Measurements from ENCODE around the gene MORN4.
A peak's percentile ranks its signal among the peaks of the same experiment; 100 is the strongest.
"Not testable (repeated sequence)": the region's sequence is repeated elsewhere in the genome, so short reads cannot be mapped to it uniquely, and the experiment has no call there.

MORN4 gene

DNA sequence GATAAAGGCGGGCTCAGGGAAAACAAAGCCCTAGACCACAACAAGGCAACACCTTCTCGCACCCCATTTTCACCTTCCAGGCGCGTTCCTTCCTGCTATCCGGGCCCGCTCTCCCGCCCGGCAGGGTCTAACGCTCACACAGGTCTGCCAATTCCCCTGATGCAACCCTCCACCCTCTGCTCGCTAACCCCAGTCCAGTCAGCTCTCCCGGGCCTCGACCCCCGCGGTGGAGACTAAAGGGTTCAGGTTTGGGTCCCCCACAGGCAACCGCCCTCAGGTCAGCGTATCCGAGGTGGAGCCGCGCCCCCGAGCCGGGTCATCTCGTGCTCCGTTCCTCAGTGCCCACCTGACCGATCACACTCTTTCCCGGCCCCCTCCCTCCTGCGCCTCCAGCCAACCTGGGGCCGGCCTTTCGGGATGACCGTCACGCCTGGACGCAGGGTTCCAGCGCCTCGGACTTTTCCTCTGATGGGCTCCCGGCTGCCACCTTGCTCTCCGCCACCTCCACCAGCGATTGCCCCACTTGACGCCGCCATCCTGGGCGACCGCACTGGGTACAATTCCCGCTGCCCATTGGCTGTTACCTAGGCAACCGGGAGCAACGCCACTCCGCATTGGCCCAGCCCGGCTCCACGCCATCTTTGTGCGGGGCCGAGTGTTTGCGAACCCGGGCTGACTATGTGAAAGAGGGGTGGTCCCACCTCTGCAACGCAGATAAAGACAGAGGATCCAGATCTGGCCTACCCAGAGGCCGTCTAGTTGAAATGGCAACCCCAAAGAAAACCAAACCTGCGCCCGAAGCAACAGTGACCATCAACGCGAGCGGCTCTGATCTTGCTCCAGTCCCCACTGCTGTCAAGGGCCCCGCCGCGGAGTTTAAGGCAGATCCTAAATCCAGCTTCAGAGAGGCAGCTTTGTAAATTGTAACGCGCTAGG lies at the start of gene MORN4:
Gene MORN4, minus strand, starts transcription at position 552 of the 936 bp plus-strand sequence. CDS start 13,847 bp downstream, outside the sequence.
- peak; percentile 92 for DNase-seq

DNA sequence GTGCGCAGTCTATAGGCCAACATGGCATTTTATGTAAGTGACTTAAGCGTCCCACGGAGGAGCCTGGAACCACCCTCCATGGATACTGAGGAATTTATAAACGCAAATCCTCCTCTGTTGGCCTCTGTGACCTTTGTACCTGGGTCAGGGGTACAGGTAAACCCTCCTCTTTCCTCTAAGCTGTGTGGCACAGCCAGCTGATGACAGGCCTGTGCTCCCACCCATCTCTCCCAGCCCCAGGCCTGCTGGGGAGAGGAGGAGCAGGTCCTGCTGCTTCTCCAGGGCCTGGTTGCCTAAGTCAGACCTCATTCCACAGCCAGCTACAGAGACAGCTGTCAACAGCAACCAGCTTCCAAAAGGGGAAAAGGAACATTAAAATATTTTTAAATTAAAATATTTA lies 48.7 kb upstream of the MORN4 start:
- no peak for DNase-seq

DNA sequence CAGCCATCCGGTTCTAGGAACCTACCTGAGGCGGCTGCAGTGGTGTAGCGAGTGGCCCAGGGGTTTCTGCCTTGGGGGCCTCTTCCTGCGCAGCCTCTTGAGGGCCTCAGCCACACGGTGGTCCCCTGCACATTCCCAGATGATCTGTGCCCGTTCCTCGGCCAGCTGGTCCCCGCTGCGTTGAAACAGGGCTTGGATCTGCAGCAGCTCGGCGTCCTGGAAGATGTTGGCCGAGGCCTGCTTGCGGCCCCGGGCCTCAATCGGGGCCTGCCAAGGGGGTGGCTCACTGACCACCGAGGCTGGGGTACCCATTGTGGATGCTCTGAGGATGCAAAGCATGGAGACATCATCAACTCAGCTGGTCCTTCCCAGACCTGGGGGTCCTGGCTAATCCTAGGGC lies 46.3 kb upstream of the MORN4 start:
- no peak for DNase-seq

DNA sequence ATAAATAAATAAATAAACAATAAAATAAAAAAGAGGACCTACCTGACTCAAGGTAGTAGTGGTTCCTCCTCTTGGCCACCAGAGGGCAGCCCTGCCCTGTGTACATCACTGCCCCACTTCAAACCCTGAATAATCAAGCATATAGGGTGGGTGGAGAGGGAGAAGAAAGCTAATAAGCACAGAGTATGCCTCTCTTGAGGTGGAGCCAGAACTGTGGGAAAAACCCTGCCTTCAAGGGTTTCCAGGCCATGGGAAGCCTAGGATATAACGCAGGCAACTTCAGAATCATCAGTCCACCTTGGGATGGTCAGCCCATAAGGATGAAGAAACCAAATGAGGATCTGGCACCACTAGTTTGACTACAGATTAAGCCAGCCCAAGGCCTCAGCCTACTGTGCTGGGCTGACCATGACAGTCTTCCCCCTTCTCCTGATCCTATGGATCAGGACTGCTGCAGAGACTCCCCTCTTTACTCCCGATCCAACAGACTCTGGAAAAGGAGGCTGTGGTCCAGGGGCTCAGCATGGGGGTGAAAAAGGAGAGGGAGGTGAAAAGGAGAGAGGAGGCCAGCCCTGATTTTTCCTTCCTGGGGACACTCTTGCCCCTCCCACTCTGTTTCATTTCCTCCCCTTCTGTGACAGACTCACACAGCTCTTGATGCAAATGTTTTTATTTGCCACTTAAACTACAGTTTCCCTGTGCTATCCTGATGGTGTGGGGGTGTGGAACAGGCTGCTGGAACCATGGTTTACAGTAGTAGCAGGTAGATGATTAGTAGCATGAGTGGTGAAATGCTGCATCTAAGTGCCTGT lies 43.7 kb upstream of the MORN4 start:
- DNase-seq: peak; percentile 53

DNA sequence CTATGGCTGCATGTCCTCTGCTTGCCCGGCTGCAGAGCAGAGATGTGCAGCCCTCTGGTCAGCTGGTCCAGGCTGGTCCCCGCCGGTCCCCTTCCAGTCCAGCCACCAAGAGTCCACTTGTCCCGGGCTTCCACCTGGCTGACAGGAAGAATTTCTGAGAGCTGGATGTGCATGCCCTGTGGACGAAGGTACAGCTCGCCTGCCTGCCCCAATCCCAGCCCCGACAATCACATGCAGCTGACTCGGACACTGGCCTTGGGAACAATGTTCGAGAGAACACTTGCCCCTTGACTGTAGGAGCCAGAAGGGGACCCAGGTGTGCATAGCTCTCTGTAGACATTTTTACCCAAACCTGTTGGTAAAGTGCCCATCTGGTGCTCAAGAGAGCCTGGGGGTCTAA lies 41.9 kb upstream of the MORN4 start:
- DNase-seq: no peak

DNA sequence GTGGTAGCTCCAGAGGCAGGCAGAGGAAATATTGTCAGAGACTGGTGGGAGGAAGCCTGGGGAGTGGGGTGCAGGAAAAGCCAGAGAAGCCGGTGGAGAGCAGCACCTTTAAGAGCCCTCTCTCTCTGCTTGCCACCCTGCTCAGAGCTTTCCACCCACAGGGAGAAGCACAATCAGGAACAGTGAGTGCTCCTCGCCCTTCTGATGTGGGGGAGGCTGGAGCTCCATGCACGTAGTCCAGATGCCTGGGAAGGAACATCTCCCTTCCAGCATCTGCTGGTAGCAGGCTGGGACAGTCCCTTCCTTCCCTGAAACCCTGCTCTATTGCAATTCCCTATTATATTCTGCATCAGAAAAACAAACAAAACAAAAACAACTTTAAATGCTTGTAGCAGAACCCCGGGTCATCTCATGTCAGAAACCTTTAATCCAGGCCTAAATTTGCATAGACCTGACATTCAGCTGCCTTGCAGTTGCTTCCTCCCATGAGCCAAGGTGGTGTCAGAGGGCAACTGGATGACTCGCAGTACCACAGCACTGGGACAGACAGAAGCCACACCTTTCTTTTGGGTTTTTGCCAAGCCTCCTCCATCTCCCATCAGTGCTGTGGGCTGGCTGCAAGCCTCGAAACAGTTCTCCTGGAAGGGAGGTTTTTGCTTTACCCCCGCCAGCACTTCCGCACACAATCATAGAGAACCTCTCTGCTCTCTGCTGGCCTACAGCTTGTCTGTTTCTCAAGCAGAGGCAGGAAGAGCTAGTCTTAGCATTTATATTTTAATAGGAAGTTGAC lies 40.6 kb upstream of the MORN4 start:
- DNase-seq: peak; percentile 39

DNA sequence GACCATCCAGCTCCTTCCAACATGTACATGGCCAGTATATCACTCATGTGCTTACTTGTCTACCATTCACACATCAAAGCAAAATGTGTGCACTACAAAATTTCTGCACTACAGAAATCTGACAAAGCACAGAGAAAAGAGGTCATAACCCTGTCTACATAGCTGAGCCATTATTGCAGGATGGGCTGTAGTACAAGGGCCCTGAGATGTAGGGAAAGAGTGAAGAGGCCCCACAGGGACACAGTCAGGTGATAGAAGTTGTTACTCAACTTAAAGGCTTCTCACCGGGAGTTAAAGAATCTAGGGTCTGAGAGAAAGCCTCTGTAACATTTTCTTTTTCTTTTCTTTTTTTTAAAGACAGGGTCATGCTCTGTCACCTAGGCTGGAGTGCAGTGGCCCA lies 36.3 kb upstream of the MORN4 start:
- no peak for DNase-seq

DNA sequence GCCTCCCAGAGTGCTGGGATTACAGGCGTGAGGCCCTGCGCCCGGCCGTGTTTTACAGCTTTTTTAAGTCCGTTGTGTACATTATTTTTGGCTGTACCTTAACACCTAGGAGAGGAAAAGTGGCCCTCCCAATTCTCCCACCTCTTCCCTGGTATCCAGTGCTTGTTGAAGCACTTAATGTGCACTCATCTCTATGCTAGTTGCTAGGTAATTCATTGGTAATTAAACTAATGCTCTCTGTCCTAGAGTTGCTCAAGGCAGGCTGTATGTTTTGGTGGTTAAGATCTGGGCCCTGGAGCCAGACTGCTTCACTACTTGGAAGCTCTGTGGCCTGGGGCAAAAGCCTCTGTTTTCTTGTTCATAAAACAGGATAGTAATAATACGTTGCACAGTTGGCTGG lies 34.2 kb upstream of the MORN4 start:
- DNase-seq: no peak

DNA sequence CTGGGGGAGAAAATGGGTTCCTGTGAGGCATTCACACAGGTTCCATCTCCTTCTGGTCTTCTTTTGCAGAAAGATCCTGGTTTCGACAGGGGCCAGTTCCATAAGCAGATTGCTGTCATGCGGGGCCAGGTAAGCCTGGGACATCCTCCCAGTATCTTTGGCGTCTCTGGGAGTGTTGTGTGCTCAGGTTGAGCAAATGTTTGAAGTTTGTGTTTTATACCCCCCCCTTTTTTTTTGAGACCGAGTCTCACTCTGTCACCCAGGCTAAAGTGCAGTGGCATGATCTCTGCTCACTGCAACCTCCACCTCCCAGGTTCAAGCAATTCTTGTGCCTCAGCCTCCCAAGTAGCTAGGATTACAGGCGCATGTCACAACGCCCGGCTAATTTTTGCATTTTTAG lies 33.7 kb upstream of the MORN4 start:
- DNase-seq: no peak

DNA sequence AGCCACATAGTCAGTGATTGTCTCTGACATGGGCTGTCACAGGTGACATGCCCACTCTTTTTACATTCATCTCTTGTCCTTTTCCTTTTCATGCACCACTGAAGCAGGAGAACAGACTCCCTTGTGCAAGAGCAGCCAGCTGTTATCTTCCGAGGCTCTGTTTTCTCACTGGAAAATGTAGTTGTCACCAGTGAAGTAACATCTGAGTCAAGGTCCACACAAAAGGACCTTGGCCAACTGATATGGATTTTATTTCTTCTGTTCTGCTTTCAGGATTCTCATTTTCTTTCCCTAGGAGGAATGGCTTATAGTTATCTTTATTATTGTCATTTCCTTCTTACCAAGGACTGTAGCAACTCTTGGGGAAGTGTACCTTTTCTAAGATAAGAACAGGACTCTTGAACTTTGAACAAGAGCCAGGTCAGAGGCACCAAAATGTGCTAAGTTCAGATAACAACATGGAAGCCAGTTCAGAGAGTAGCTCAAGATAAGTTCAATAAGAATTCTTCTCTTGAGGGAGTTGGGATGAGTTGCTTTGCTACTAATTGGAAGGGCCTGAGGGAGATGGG lies 31.1 kb upstream of the MORN4 start:
- DNase-seq: no peak

DNA sequence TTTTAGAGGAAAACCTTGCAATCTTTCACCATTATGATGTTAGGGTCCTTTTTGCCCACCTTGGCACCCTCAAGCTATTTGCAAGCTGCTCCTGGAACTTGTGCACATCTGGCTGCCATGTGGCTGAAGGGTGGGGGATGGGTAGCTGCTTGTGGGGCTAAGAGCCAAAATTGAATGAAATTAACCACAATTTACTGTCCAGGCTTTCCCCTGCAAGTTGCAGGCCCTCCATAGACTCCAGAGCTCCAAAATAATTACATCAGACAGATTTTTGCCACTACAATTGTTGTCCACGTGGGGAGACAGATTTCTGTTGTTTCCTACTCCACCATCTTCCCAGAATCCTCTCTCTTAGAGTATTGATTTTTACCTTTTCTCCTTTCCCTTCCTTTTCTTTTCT lies 26.3 kb upstream of the MORN4 start:
- DNase-seq: no peak

DNA sequence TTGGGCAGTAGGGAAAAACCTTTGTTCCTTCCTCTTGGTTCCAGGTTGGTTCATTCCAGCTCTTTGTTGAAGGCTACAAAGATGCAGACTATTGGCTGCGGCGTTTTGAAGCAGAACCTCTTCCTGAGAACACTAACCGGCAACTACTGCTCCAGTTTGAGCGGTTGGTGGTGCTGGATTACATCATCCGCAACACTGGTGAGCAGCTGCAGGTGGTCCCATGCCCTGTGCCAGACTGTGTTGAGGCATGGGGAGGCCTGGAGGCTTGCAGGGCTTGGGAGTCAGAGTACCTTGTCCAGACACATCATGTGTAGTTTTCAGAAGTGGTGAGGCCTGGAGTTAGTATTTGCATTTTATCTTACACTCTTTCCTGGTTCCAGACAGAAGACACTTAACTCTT lies 23.5 kb upstream of the MORN4 start:
- no peak for DNase-seq

DNA sequence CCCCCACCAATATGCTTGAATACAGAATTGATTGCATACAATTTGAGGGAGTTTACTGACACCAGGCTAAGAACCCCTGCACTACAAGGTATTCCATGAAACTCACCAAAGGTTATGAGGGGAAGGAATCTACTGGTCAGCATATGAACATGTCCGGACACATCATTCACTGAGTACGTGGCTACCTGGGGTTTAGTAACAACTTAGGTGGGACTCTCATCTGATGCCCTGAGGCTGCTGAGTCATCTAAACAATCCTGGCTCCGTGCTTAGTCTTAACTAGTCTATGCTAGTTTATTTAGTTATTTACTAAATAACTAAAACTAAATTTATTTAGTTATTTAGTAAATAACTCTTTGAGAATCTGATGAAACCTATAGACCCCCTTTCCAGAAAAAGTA lies 18.5 kb upstream of the MORN4 start:
- DNase-seq: no peak

DNA sequence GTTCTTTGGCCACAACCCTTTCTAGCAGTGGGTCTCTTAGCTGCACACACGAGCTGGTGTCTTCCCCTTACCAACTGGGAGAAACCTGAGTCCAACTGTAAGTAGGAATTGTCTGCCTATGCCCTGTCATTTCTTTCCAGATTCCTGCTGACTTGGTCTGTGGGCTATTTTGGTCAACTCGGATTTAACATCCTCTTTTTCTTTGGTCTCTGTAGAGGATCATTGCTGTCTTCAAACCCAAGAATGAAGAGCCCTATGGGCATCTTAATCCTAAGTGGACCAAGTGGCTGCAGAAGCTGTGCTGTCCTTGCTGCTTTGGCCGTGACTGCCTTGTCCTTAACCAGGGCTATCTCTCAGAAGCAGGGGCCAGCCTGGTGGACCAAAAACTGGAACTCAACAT lies 17.4 kb upstream of the MORN4 start:
- DNase-seq: no peak

DNA sequence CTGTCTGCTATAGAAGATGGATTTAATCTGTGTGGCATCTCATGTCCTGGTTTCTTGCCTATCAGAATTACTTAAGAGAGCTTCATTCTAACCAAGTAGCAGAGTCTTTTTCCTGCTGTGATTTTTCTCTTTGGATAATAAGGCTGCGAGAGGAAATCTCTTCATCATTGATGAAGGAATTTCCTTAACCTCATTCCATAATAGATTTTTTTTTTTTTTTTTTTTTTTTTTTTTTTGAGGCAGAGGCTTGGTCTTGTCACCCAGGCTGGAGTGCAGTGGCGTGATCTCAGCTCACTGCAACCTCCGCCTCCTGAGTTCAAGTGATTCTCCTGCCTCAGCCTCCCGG lies 16.1 kb upstream of the MORN4 start:
- not testable (repeated sequence) for DNase-seq

DNA sequence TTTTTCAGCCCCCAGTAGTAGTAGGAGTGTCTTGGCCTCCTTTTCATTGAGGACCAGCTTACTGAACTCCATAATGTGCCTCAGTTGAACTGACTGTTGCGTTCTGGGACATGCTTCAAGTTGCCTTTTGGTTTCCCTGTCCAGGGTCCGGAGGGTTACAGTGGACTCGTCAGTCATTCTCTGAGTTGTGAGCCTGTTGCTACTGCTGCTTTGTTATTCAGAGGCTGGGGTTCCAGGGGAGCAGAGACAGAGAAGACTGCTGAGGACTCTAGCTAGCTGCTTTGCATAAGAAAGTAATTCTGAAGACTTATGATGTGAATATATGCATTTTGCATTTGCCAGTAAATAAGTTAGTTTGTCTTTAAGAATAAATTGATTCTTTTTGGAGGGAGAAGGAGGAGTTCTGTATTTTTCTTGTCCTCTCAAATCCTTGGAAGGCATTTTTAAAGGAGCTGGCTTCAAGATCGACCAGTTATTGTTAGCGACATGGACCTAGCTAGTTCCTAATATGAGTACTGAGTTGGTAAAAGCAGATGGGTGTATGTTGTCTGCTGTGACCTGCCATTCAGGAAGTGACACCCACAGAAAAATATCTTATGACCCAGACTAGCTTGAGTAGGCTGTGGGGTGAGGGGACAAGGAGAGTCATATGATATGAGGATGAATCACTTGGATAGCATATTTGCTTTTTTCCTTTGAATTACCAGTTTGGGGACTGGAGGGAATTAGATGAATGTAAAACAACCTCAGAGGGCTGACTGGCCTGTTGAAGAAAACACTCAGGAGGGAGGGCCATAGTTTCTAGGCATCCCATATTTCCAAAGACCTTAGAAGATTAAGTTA lies 15.5 kb upstream of the MORN4 start:
- DNase-seq: peak; percentile 46

DNA sequence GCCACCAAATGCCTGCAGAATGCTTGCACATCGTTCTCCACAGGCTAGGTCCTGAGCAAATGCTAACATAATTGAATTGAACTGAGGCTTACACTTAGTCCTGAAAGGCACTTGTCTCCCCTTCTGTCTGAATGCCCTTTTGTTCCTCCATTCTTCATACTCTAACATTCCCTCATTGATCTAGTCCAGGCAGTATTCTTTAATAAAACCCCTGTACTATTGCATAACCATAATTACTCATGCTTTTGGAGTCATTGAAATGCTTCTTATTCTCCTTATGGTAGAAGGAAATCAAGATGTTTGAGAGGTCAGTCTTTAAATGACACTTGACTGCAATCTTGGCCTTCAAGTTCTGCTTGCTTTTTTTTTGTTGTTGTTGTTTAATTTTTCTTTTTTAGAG lies 14.3 kb upstream of the MORN4 start:
- DNase-seq: no peak

DNA sequence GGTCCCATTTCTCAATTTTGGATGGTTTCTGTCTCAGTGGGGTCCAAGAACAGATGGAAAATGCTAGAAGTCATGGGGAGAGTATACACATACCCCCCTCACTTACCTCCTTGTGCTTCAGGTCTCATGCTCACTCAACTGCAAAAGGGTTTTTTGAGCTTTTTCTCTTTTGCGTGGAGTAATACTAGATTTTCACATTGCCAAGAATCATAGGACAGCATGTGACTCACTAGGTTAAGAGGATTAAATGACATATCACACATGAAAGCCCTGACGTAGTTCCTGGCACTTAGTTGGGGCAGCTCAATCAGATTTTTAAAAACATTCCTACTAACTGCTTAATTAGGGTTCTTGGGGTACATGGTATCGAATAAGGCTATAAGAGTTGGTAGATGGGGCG lies 11.6 kb upstream of the MORN4 start:
- DNase-seq: no peak

DNA sequence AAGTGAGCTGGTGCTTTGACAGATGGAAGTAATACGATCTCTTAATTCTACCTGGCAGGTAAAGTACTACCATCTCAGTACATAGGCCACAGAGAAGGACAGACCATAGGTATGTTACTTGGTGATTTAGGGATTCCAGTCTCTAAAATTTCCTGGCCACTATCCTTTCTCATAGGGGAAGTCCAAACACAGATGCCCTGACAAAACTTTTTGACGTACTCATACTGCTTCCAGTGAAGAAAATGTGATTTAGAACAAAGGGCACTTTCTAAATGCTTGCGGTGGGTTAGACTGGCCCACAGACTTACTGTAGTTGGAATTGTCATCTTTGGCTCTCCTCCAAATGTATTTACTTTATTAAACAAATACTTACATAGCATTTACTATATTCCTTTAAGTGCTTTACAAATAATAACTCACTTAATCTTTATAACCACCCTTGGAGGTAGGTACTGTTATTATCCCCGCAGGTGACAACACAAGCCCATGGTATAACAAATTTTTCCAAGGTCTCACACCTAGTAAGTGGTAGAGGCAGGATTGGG lies 10.2 kb upstream of the MORN4 start:
- no peak for DNase-seq

DNA sequence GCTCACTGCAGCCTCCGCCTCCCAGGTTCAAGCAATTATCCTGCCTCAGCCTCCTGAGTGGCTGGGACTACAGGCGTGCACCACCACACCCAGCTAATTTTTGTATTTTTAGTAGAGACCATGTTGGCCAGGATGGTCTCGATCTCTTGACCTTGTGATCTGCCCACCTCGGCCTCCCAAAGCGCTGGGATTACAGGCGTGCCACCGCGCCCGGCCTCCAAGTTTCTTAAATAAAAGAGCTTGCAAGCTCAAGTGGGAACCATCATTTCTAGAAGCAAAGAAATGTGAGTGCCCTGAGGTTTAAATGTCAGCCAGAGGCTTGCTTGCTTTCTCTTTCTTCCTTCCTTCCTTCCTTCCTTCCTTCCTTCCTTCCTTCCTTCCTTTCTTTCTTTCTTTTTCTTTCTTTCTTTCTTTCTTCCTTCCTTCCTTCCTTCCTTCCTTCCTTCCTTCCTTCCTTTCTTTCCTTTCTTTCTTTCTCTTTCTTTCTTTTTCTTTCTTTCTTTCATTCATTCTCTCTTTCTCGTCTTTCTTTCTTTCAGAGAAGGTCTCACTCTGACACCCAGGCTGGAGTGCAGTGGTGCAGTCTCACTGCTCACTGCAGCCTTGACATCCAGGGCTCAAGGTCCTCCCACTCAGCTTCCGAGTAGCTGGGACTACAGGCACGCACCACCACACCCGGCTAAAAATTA lies 9.3 kb upstream of the MORN4 start:
- DNase-seq: not testable (repeated sequence)

All from stimulated activated CD8-positive, alpha-beta memory T cell treated with anti-CD3 and anti-CD28 coated beads, Interleukin-4, amount 100 ng/mL, for 48 hours (primary cell).